ENCODE results near the gene MLLT6. TPM values are rescaled to one million over a fixed set of nuclear protein-coding genes. Genes with fewer than 3 reads are reported as not detected.

Gene MLLT6
- total and polyA plus RNA-seq, 10 of the 15 experiments (the other 5 are each of a cell fraction or from before 2014, with no cell fraction given) = 4.8 to 105 (median 36.3) TPM

DNA sequence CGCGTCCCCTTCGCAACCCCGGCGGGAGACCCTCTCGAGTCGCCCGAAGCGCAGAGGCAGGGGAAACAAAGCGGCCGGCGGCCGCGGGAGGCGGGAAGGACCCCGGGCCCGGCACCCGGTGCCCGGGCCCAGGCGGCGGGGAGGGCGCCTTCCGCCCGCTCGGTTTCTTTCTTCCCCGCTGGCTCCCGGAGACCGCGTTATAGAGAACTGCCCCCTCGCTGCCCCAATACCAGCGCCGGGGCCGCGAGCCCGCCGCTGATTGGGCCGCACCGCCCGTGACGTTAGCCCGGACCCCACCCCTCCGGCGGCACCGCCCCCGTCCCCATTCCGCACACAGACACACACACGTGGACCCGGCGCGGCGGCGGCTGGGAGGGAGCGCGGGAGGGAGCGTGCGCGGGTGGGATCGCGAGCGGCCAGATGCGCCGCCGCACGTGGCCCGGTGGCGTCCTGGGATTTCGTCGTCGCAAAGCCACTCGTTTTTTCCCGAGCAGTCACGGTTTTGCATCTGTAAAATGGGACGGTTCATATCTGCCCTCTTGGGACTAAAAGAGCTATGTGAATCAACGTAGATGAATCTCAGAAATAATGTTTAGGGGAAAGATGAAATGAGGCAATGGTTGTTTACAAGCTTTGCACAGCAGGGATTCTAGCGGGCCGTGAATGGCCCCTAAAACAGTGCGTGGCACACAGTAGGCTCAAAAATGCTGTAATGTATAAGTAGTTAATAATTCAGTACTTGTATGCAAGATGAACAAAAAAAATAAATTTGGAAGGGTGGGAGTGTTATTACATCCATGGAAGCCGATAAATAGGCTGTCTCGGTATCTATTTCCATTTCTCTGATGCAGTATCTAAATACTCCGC is 30.1 kb upstream of the MLLT6 start, which contains the start of gene EPOP (continued):
- TF ChIP-seq, protein P1, sequence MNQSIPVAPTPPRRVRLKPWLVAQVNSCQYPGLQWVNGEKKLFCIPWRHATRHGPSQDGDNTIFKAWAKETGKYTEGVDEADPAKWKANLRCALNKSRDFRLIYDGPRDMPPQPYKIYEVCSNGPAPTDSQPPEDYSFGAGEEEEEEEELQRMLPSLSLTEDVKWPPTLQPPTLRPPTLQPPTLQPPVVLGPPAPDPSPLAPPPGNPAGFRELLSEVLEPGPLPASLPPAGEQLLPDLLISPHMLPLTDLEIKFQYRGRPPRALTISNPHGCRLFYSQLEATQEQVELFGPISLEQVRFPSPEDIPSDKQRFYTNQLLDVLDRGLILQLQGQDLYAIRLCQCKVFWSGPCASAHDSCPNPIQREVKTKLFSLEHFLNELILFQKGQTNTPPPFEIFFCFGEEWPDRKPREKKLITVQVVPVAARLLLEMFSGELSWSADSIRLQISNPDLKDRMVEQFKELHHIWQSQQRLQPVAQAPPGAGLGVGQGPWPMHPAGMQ (IDR thresholded peaks at IDR 0.05; ENCODE audit: borderline replicate concordance) = no peak
- TF ChIP-seq RBBP5 (conservative IDR thresholded peaks at IDR 0.05) = no peak
- TF ChIP-seq HDAC2 (IDR thresholded peaks at IDR 0.05) = no peak
- TF ChIP-seq, protein P2, sequence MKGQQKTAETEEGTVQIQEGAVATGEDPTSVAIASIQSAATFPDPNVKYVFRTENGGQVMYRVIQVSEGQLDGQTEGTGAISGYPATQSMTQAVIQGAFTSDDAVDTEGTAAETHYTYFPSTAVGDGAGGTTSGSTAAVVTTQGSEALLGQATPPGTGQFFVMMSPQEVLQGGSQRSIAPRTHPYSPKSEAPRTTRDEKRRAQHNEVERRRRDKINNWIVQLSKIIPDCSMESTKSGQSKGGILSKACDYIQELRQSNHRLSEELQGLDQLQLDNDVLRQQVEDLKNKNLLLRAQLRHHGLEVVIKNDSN (IDR thresholded peaks at IDR 0.05; ENCODE audit: borderline replicate concordance, extremely low read length, insufficient read depth, low read depth, low read length) = peak; percentile 56
- no peak for TF ChIP-seq EZH2 (IDR thresholded peaks at IDR 0.05; ENCODE audit: borderline replicate concordance, control insufficient read depth, low read depth, low read length)
- TF ChIP-seq RCOR1 (conservative IDR thresholded peaks at IDR 0.05; ENCODE audit: low read depth, low read length) = 0 out of 2 replicates have a peak, but pooled peaks have one; percentile 41
- TF ChIP-seq CREM (IDR thresholded peaks at IDR 0.05; ENCODE audit: low read depth) = peak; percentile 13; the same call in 1 of the 2 replicates
- no peak for TF ChIP-seq MEF2A (IDR thresholded peaks at IDR 0.05; ENCODE audit: insufficient read depth, low read depth, low read length)
- TF ChIP-seq EED (IDR thresholded peaks at IDR 0.05; ENCODE audit: low read depth) = no peak
- TF ChIP-seq IRF4 (IDR thresholded peaks at IDR 0.05; ENCODE audit: low read depth, low read length) = no peak
- no peak for TF ChIP-seq ZNF217 (IDR thresholded peaks at IDR 0.05)
- no peak for TF ChIP-seq SMAD5 (IDR thresholded peaks at IDR 0.05; ENCODE audit: low read depth)
- no peak for TF ChIP-seq ZBED1 (IDR thresholded peaks at IDR 0.05; ENCODE audit: borderline replicate concordance)
- TF ChIP-seq RFX5 (IDR thresholded peaks at IDR 0.05; ENCODE audit: low read depth, low read length) = peak; percentile 41; the same call in 1 of the 2 replicates
- TF ChIP-seq, protein P3, sequence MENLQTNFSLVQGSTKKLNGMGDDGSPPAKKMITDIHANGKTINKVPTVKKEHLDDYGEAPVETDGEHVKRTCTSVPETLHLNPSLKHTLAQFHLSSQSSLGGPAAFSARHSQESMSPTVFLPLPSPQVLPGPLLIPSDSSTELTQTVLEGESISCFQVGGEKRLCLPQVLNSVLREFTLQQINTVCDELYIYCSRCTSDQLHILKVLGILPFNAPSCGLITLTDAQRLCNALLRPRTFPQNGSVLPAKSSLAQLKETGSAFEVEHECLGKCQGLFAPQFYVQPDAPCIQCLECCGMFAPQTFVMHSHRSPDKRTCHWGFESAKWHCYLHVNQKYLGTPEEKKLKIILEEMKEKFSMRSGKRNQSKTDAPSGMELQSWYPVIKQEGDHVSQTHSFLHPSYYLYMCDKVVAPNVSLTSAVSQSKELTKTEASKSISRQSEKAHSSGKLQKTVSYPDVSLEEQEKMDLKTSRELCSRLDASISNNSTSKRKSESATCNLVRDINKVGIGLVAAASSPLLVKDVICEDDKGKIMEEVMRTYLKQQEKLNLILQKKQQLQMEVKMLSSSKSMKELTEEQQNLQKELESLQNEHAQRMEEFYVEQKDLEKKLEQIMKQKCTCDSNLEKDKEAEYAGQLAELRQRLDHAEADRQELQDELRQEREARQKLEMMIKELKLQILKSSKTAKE (IDR thresholded peaks at IDR 0.05; ENCODE audit: low read depth, poor library complexity, severe bottlenecking) = no peak
- TF ChIP-seq, protein P4, sequence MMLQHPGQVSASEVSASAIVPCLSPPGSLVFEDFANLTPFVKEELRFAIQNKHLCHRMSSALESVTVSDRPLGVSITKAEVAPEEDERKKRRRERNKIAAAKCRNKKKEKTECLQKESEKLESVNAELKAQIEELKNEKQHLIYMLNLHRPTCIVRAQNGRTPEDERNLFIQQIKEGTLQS (IDR thresholded peaks at IDR 0.05; ENCODE audit: borderline replicate concordance, extremely low read depth, low read depth, low read length) = no peak
- no peak for TF ChIP-seq ZNF274 (IDR thresholded peaks at IDR 0.05; ENCODE audit: insufficient read depth, insufficient read length)
- TF ChIP-seq BCL11A (IDR thresholded peaks at IDR 0.05; ENCODE audit: low read depth, low read length) = no peak
- TF ChIP-seq LARP7 (IDR thresholded peaks at IDR 0.05) = peak; percentile 47; the same call in 1 of the 2 replicates
- TF ChIP-seq, protein P5, sequence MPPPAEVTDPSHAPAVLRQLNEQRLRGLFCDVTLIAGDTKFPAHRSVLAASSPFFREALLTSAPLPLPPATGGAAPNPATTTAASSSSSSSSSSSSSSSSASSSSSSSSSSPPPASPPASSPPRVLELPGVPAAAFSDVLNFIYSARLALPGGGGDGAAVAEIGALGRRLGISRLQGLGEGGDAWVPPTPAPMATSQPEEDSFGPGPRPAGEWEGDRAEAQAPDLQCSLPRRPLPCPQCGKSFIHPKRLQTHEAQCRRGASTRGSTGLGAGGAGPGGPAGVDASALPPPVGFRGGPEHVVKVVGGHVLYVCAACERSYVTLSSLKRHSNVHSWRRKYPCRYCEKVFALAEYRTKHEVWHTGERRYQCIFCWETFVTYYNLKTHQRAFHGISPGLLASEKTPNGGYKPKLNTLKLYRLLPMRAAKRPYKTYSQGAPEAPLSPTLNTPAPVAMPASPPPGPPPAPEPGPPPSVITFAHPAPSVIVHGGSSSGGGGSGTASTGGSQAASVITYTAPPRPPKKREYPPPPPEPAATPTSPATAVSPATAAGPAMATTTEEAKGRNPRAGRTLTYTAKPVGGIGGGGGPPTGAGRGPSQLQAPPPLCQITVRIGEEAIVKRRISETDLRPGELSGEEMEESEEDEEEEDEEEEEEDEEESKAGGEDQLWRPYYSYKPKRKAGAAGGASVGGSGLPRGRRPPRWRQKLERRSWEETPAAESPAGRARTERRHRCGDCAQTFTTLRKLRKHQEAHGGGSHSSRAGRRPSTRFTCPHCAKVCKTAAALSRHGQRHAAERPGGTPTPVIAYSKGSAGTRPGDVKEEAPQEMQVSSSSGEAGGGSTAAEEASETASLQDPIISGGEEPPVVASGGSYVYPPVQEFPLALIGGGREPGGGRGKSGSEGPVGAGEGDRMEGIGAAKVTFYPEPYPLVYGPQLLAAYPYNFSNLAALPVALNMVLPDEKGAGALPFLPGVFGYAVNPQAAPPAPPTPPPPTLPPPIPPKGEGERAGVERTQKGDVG (CRISPR knock-in tag; IDR thresholded peaks at IDR 0.05) = no peak
- TF ChIP-seq CEBPB (IDR thresholded peaks at IDR 0.05; ENCODE audit: borderline replicate concordance in 1 of 2, low read depth in 2 of 2, low read length in 2 of 2) = no peak
- TF ChIP-seq NRF1 (conservative IDR thresholded peaks at IDR 0.05; ENCODE audit: low read depth, low read length) = 0 out of 2 replicates have a peak, but pooled peaks have one; percentile 7
